ENCODE measurements around the gene SHKBP1.
"Not testable (repeated sequence)": the region's sequence is repeated elsewhere in the genome, so short reads cannot be mapped to it uniquely, and the experiment has no call there.

The SHKBP1 gene

GRCh38 chr19:40576585-40577451, at the start of gene SHKBP1:
SHKBP1 (plus strand) TSS chr19:40576873; CDS start chr19:40576900, 27 bp downstream.
- peak; percentile 94 for DNase-seq

- DNase-seq = no peak
Observed at GRCh38 chr19:40528078-40528477, 48.6 kb upstream of the SHKBP1 start.

- DNase-seq = no peak
Observed at GRCh38 chr19:40528533-40529092, 48.1 kb upstream of the SHKBP1 start.

- peak; percentile 95 for DNase-seq
Observed at GRCh38 chr19:40529093-40529954, 47.3 kb upstream of the SHKBP1 start.

- DNase-seq = no peak
Observed at GRCh38 chr19:40530091-40530901, 46.4 kb upstream of the SHKBP1 start.

- DNase-seq = no peak
Observed at GRCh38 chr19:40533508-40533907, 43.2 kb upstream of the SHKBP1 start.

GRCh38 chr19:40534148-40534547, 42.5 kb upstream of the SHKBP1 start:
- no peak for DNase-seq

- no peak for DNase-seq
Observed at GRCh38 chr19:40539070-40539469, 37.6 kb upstream of the SHKBP1 start.

GRCh38 chr19:40542202-40542859, 34.3 kb upstream of the SHKBP1 start:
- no peak for DNase-seq

GRCh38 chr19:40543029-40543597, 33.6 kb upstream of the SHKBP1 start:
- DNase-seq = no peak

- not testable (repeated sequence) for DNase-seq
Observed at GRCh38 chr19:40546153-40546841, 30.4 kb upstream of the SHKBP1 start.

GRCh38 chr19:40547190-40547589, 29.5 kb upstream of the SHKBP1 start:
- not testable (repeated sequence) for DNase-seq

GRCh38 chr19:40547836-40548235, 28.8 kb upstream of the SHKBP1 start:
- DNase-seq = no peak

- DNase-seq = peak; percentile 71
Observed at GRCh38 chr19:40549007-40549708, 27.5 kb upstream of the SHKBP1 start.

- no peak for DNase-seq
Observed at GRCh38 chr19:40550951-40551350, 25.7 kb upstream of the SHKBP1 start.

GRCh38 chr19:40552848-40553247, 23.8 kb upstream of the SHKBP1 start:
- no peak for DNase-seq

GRCh38 chr19:40553885-40554857, 22.5 kb upstream of the SHKBP1 start:
- DNase-seq = no peak

- no peak for DNase-seq
Observed at GRCh38 chr19:40555978-40556689, 20.5 kb upstream of the SHKBP1 start.

Data from activated CD4-positive, CD25-positive, alpha-beta regulatory T cell treated with anti-CD3 and anti-CD28 coated beads, Interleukin-2, amount 50 U/mL, for 72 hours (primary cell).